HG02970 (cell line): Measurements from ENCODE around the gene TTLL10.

ENCODE experiments used
- ATAC-seq: cut with Tn5 transposase; IDR thresholded peaks from one replicate; pipeline ENCODE4 v1.9.1; 2021; ENCODE audit warnings: mild to moderate bottlenecking, moderate library complexity, moderate number of reproducible peaks; ENCODE audit not compliant: unreplicated experiment, low FRiP score

TTLL10 gene

DNA sequence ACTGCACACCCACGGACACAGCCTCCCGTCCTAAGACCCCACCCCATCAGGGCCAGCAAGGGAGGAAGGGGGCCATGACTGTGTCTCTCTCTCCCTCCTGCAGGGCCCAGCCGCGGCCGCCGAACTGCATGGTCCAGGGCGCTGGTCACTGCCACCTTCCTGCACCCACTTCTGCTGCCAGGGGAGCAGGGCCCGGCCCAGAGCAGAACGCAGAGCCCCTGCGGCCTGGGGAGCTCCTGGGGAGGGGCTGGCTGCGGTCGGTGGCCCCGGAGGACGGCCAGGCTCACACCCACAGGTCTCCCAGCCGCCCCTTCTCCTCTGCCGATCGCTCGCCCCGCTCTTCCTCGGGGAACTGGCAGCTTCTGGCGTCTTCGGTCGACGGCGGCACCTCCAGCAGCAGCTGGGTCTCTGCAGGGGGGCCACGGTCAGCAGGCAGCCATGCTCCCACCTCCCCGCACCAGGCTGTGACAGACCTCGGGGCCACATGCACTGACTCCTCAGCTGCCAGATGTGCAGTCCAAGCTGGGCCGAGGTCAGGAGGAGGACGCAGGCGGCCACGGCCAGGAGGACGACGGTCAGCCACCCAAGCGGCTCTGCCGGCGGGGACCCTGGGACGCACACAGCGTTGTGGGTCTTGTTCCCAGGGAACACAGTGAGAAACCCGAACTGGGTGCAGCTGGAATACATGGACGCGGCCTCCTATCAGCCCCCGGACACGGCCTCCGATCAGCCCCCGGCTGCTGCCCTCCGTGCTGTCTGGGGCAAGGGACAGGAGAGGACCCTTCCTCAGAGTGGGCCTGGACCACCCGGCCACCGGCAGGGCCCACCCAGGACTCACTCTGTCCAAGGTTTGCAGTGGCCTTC is 30.1 kb downstream of the TTLL10 start:
- ATAC-seq = no peak

- ATAC-seq = no peak
Observed at GRCh38 chr1:1204425-1204920, 30.8 kb downstream of the TTLL10 start.

GRCh38 chr1:1204998-1205768 is 31.5 kb downstream of the TTLL10 start:
- ATAC-seq = no peak

DNA sequence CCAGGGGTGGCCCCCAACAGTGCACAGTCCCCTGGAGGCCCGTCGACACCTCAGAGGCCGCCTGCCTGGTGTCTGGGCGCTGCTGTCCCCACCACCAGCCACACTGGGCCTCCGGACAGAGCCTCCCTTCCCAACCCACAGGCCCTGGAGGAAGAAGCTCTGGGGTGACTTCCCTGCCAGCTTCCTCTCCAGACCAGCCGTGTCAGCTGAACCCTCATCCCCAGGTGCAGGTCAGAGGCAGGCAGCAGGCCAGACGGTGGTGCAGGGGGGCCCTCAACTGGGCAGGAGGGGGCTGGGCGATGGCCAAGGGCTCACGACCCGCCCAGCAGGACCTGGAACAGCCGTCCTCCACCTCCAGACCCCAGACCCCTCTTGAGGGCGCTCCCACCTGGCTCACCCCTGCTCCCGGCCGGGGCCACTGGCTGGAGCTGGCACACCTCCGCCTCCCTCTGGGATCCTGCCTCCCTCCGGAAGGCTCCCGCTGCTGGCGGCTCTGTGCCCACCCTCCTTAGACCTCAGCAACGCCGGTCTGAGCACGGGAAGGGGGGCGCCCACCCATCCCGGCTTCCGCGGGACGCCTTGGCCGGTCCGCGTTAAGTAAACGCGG is 32.2 kb downstream of the TTLL10 start:
- no peak for ATAC-seq

DNA sequence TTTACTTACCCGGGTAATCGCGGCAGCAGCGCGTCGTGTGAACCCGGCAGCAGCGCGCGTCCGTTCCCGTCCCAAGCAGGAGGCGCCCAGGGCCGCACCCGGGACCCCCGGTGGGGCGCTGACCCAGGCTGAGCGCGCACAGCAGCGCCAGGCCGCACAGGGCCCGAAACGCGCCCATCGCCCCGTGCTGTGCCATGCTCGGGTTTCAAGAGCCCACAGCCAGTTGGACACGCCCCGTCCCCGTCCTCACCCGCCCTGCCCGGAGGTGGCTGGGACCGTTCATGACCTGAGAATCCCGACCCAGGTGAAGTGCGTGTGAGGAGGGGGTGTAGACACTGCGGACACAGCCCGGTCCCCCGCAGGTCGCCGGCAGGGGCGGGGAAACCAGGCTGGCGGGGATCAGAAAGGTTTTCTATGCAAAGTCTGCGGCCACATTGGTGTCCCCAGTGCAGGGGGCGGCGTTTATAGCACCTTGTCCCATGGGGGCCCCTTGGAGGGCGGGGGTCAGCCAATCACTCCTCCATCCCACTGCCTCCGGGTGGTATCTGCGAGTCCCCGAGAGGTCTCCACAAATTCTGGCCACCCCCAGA is 32.8 kb downstream of the TTLL10 start, which contains the start of gene TNFRSF18:
Gene TNFRSF18 (minus strand): TSS at position 217 of the 590 bp plus-strand sequence. CDS start 21 bp downstream, at position 196.
- ATAC-seq = no peak

DNA sequence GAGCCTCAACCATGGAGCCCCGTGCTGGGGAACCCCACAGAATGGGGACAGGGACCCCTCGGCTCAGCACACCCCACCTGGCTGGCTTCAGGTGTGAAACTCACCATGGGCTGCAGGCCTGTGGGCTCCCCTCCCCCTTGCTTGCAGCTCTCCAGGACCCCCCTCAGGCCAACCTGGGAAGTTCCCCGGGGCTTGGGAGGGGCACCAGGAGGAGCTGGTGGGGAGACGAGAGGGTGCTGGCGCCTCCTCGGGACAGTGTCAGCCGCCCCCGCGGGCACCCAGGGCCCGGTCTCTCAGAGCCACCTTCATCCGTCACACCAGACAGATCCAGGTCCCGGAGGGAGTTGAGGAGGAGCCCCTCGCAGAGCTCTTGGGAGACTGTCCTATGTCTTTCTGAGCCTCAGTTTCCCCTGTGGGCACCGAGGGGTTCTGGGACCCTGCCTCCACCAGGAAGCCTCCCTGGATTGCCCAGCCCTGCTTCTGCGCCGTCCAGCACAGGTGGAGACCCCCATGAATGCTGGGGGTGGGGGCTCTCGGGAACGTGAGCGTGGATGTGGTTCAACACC is 33.4 kb downstream of the TTLL10 start:
- ATAC-seq = no peak

DNA sequence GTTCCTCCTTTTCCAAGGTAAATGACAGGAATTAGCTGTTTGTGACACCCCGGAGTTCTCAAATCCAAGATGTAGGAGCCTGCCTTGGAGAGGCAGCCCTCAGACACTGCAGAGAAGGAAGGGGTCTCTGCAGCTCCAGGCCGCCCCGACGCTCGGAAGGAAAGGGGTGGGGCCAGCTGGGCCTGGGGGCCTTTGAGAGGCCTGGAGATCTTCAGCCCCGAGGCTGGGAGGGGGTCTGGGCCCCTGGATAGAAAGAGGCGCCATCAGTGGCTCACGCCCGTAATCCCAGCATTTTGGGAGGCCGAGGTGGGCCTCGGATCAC is 33.9 kb downstream of the TTLL10 start:
- no peak for ATAC-seq

DNA sequence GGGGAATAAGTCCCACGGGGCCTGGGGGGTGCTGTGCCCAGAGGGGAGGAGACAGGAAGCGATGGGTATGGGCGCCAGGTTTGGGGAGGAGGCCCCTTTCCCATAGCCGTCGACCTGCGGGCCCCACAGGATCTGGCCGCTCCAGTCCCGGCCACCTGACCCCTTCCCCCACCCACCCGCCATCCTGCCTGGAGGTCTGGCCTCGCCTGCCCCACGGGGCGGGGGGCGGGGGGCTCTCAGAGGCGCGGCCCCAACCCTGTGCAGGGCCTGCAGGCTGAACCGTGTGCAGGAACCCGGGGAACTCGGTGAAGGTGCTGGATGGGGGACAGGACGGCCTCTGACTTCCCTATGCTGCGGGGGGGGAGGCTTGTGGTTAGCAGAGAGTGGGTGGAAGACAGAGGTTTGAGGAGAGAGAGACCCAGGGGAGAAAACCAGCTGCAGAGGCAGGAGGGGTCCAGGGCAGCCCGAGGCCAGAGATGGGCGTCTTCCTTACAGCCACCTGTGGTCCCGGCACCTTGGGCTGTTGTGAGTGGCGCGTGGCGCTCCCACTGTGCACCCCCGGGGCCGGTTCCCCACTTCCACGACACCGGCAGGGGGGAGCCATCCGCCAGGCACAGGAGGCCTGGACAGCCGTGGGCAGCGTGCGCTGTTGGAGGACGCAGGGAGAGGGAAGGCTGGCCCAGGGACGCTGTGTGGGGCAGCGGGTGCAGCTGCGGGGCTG is 35.2 kb downstream of the TTLL10 start:
- ATAC-seq = no peak

- no peak for ATAC-seq
Observed at GRCh38 chr1:1210726-1211540, 37.3 kb downstream of the TTLL10 start.

GRCh38 chr1:1211541-1212441 is 38.1 kb downstream of the TTLL10 start:
- ATAC-seq = no peak

GRCh38 chr1:1212780-1213344 is 39.2 kb downstream of the TTLL10 start:
- ATAC-seq = no peak

- no peak for ATAC-seq
Observed at GRCh38 chr1:1213345-1214265, 39.9 kb downstream of the TTLL10 start, which contains the start of gene TNFRSF4. Gene TNFRSF4, minus strand, starts transcription at chr1:1214153. Its CDS starts 26 bp downstream, at chr1:1214127.

DNA sequence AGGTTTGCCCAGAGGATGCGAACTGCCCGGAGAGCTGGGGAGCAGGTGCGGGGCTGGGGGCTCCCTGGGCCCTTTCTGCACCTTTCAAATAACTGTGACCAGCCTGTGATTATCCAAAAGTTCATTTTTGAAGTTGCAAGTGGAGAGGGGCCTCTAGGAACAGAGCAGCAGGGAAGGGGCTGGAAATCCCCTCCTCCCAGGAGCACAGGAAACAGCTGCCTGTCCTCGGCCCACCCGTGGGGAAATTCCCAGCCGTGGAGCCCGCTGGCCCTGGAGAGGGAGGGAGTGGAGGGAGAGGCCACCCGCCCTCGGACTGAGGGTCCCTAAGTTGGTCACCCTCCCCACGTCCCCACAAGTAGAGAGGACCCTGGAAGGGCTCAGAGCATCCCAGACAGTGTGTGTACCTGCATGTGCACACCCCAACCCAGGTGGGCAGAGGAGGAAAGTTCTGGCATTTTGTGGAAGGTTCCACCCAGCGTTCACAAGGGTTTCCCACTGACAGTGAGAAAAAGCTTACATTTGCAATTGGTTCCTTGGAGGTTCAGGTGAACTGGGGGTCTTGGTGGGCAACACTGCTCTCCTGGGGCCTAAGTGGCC is 41.5 kb downstream of the TTLL10 start:
- no peak for ATAC-seq

- ATAC-seq = no peak
Observed at GRCh38 chr1:1215881-1216605, 42.4 kb downstream of the TTLL10 start.
